Brain microvascular endothelial cell (primary cell): ENCODE results near the gene DAZAP1.

ENCODE experiments used
- DNase-seq: peaks from one replicate; pipeline ENCODE4 v3.0.0-alpha.2; 2020
- H3K27ac ChIP-seq: fragments of 250-450 bp; sonication (Bioruptor Pico); 2 replicates; pipeline ENCODE4 v1.5.1; 2020; ENCODE audit warnings: mild to moderate bottlenecking, moderate library complexity
- H3K27me3 ChIP-seq: fragments of 250-450 bp; sonication (Bioruptor Pico); replicated peaks from 2 replicates; pipeline ENCODE4 v1.5.1; 2020; ENCODE audit warnings: mild to moderate bottlenecking
- H3K36me3 ChIP-seq: fragments of 250-450 bp; sonication (Bioruptor Pico); replicated peaks from 2 replicates; pipeline ENCODE4 v1.5.1; 2020; ENCODE audit warnings: mild to moderate bottlenecking
- H3K4me3 ChIP-seq: 2 replicates; pipeline ENCODE4 v1.5.1; 2011; ENCODE audit warnings: low read depth, mild to moderate bottlenecking, control low read depth, low read length, moderate library complexity
- in situ Hi-C: cut with HindIII; loops from 2 replicates; pipeline ENCODE4 v1.10.0; 2017; ENCODE audit warnings: low sequenced_read_pairs, low pct_ligation_motif_present
- TF ChIP-seq, protein P1 (sequence below): IDR thresholded peaks from 2 replicates; pipeline ENCODE4 v1.5.1; 2011; ENCODE audit warnings: low read depth, mild to moderate bottlenecking, moderate library complexity, low read length, control low read depth, inconsistent platforms; ENCODE audit errors: missing control alignments

The DAZAP1 gene

DNA sequence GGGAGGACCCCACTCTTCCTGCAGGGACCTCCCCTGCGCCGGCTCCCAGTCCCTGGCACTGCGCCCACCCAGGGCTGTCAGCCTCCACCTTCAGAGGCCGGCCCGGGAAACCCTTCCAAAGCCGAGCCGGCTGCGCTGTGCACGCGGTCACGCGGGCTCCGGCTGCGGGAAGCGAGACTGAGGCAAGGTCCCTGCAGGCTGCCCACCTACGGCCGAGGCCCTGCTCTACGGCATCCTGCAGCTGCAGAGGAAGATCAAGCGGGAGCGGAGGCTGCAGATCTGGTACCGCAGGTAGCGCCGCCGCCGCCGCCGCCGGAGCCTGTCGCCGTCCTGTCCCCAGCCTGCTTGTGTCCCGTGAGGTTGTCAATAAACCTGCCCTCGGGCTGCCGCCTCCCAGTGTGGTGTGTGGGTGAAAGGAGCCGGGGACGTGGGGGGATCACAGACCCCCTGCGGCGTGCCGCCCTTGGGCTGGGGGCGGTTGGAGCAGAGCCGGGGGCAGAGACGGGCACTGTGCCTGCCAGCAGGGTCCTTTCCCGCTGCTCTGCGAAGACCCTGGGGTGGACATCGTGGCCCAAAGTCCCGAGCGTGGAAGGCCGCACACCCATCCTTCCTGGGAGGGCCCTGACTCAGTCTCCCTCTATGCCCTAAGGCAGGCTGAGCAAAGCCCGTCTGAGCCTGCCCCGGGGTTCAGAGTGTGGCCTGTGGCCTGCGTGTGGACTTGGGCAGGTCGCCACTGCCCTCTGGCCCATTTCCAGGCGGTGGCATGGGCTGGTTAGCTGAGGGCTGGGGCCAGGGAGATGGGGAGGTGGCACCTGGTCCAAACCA is 12.0 kb upstream of the DAZAP1 start:
- in situ Hi-C loops, result no loop called here
- TF ChIP-seq, protein P1, sequence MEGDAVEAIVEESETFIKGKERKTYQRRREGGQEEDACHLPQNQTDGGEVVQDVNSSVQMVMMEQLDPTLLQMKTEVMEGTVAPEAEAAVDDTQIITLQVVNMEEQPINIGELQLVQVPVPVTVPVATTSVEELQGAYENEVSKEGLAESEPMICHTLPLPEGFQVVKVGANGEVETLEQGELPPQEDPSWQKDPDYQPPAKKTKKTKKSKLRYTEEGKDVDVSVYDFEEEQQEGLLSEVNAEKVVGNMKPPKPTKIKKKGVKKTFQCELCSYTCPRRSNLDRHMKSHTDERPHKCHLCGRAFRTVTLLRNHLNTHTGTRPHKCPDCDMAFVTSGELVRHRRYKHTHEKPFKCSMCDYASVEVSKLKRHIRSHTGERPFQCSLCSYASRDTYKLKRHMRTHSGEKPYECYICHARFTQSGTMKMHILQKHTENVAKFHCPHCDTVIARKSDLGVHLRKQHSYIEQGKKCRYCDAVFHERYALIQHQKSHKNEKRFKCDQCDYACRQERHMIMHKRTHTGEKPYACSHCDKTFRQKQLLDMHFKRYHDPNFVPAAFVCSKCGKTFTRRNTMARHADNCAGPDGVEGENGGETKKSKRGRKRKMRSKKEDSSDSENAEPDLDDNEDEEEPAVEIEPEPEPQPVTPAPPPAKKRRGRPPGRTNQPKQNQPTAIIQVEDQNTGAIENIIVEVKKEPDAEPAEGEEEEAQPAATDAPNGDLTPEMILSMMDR, result no peak
- DNase-seq, result no peak
- H3K36me3 ChIP-seq, result peaks cover 30% of the 10 kb centered on the region
- no peak overlapping the region for H3K27ac ChIP-seq
- H3K4me3 ChIP-seq, result no peak overlapping the region
- no peaks in the 10 kb centered on the region for H3K27me3 ChIP-seq

- DNase-seq, result no peak
- peaks cover 24% of the 10 kb centered on the region for H3K36me3 ChIP-seq
- TF ChIP-seq, protein P1, result no peak
- no peaks in the 10 kb centered on the region for H3K27me3 ChIP-seq
- H3K27ac ChIP-seq, result no peak overlapping the region
- in situ Hi-C loops, result no loop called here
- no peak overlapping the region for H3K4me3 ChIP-seq
Observed at GRCh38 chr19:1396019-1396767, 11.2 kb upstream of the DAZAP1 start.

DNA sequence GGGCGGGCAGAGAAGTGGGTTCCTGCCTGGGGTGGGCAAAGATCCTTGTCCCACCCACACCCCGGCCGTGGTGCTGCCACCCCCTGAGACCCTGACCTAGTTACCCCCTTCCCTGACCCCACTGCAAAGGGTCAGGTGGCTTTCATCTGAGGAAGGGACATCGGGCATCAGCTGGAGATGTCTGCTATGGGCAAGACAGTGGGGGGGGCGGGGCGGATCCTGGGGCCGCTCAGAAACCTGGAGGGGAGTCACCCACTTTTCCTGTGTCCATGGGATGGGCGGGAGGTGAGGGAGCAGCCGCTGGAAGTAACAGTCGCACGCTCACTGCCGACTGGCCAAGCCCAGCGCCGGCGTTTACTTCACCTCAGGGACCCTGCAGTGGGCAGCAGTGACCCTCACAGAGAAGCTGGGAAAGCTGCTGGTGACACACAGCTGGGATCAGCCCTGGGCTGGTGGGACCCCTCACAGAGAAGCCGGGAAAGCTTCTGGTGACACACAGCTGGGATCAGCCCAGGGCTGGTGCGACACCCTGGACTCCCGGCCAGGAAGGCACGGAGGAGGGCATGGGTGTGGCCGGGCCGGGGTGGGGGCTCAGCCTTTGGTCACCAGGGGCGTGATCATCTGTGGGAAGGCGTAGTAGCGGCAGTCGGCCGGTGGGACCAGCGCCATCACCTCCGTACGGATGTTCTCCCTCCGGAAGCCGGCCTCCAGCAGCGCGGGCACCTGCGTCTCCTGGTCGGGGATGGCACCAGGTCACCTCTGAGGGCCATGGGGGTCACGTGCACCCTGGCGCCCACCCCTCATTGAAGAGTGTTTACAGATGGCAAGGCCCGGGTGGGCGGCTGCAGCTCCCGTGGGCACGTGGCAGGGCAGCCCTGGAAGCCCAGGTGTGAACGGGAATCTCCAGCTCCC is 10.4 kb upstream of the DAZAP1 start:
- no peak overlapping the region for H3K4me3 ChIP-seq
- peaks cover 18% of the 10 kb centered on the region for H3K36me3 ChIP-seq
- in situ Hi-C loops, result no loop called here
- TF ChIP-seq, protein P1, result no peak
- H3K27ac ChIP-seq, result no peak overlapping the region
- no peak for DNase-seq
- no peaks in the 10 kb centered on the region for H3K27me3 ChIP-seq

DNA sequence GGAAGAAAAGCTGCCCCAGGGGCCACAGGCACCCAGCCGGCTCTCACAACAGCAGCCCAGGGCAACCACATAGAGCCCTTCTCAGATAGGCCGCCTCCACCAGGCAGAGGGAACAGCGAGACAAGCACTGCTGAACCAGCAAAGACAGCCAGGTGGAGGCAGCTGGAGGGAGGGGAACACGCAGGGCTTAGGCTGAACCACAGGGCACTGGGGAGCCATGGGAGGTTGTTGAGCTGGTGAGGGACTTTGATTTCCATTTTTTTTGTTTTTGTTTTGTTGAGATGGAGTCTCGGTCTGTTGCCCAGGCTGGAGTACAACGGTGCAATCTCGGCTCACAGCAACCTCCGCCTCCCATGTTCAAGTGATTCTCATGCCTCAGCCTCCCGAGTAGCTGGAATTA is 9.5 kb upstream of the DAZAP1 start:
- H3K4me3 ChIP-seq, result no peak overlapping the region
- H3K27ac ChIP-seq, result no peak overlapping the region
- H3K27me3 ChIP-seq, result no peaks in the 10 kb centered on the region
- DNase-seq, result no peak
- in situ Hi-C loops, result no loop called here
- peaks cover 10% of the 10 kb centered on the region for H3K36me3 ChIP-seq
- TF ChIP-seq, protein P1, result no peak

GRCh38 chr19:1399079-1399478 is 8.3 kb upstream of the DAZAP1 start:
- TF ChIP-seq, protein P1, result no peak
- no peaks in the 10 kb centered on the region for H3K27me3 ChIP-seq
- in situ Hi-C loops, result no loop called here
- no peaks in the 10 kb centered on the region for H3K36me3 ChIP-seq
- no peak overlapping the region for H3K27ac ChIP-seq
- no peak for DNase-seq
- no peak overlapping the region for H3K4me3 ChIP-seq
